Tibial nerve (tissue), 4 donors: ENCODE data around the gene PDLIM3. TPM values are rescaled to one million over a fixed set of nuclear protein-coding genes. Genes with fewer than 3 reads are reported as not detected.

Experiments used
- DNase-seq, 2 donors: peaks; one replicate each; pipeline ENCODE4 v3.0.0-alpha.2; 2019; ENCODE audit warnings: low spot score in 2 of 2
- H3K27ac ChIP-seq, 4 donors: fragments of 200-600 bp; sonication (generic) in 3 of 4; one replicate each; pipeline ENCODE4 v1.5.1; 2017 to 2019; ENCODE audit warnings: mild to moderate bottlenecking in 1 of 4
- H3K27me3 ChIP-seq, 2 donors: fragments of 200-600 bp; sonication (generic) in 1 of 2; one replicate each; pipeline versions ENCODE4 v1.5.1 to v1.6.0; 2017 to 2019
- H3K36me3 ChIP-seq, 3 donors: fragments of 200-600 bp; sonication (generic); one replicate each; pipeline ENCODE4 v1.5.1; 2018 to 2019
- H3K4me1 ChIP-seq, 4 donors: fragments of 200-600 bp; sonication (generic) in 3 of 4; one replicate each; pipeline ENCODE4 v1.5.1; 2017 to 2019
- H3K4me3 ChIP-seq, 4 donors: fragments of 200-600 bp; sonication (generic) in 3 of 4; one replicate each; pipeline ENCODE4 v1.5.1; 2017 to 2019; ENCODE audit warnings: mild to moderate bottlenecking in 1 of 4, moderate library complexity in 1 of 4
- H3K9me3 ChIP-seq, 4 donors: fragments of 200-600 bp; sonication (generic) in 3 of 4; one replicate each; pipeline ENCODE4 v1.5.1; 2017 to 2019
- CTCF ChIP-seq, 5 experiments: fragments of 200-600 bp in 3 of 5; fragments of 450-650 bp in 2 of 5; sonication (generic) in 3 of 5; IDR thresholded peaks; one replicate each; pipeline ENCODE4 v1.5.1; 2016 to 2019; ENCODE audit warnings: antibody characterized with exemption in 5 of 5, mild to moderate bottlenecking in 3 of 5, moderate library complexity in 2 of 5
- EP300 ChIP-seq, 2 donors: sonication (generic); formaldehyde crosslinking; IDR thresholded peaks; one replicate each; pipeline ENCODE4 v1.6.1; 2017; ENCODE audit warnings: antibody characterized with exemption in 2 of 2, mild to moderate bottlenecking in 1 of 2
- POLR2A ChIP-seq, 2 donors: fragments of 450-650 bp; IDR thresholded peaks; one replicate each; pipeline ENCODE4 v1.6.1; 2017; ENCODE audit warnings: antibody characterized with exemption in 2 of 2, mild to moderate bottlenecking in 2 of 2, moderate library complexity in 2 of 2
- WGBS, 2 donors: methylation state at CpG; one replicate each; pipeline ENCODE4 v1.1.5; 2018; 5-methylcytosine and 5-hydroxymethylcytosine counted together
- total RNA-seq, 4 donors: library from RNA; depleted of rRNA; stranded (reverse); fragments of >200 nt; gene quantifications; one replicate each; pipeline ENCODE4 v1.1.0, GENCODE V29; 2016

PDLIM3 gene
- total RNA-seq, 4 donors from 2014 or later: 24.5 to 56.9 (median 45.0) TPM

- WGBS, 2 donors: 84 to 86% methylated on average over 3 of the region's 3 CpGs
- Histone ChIP-seq H3K9me3 (no peaks in the 10 kb centered on the region), H3K27ac (no peak overlapping the region), H3K27me3 (no peaks in the 10 kb centered on the region), H3K36me3 (no peaks in the 10 kb centered on the region), H3K4me1 (no peaks in the 10 kb centered on the region), H3K4me3 (no peak overlapping the region)
- no peak for DNase-seq
- TF ChIP-seq CTCF (IDR thresholded peaks at IDR 0.05): no peak
- TF ChIP-seq EP300 (IDR thresholded peaks at IDR 0.05): no peak
- TF ChIP-seq POLR2A (IDR thresholded peaks at IDR 0.05): no peak
Observed at GRCh38 chr4:185578284-185578683, 43.0 kb upstream of the PDLIM3 start.

GRCh38 chr4:185576962-185577950 lies 41.9 kb upstream of the PDLIM3 start:
- H3K9me3 ChIP-seq: no peaks in the 10 kb centered on the region
- no peaks in the 10 kb centered on the region for H3K36me3 ChIP-seq
- DNase-seq: no peak
- no peak overlapping the region for H3K4me3 ChIP-seq
- TF ChIP-seq EP300 (IDR thresholded peaks at IDR 0.05) (no peak), POLR2A (IDR thresholded peaks at IDR 0.05) (no peak), CTCF (IDR thresholded peaks at IDR 0.05) (no peak)
- no peak overlapping the region for H3K27ac ChIP-seq
- no peaks in the 10 kb centered on the region for H3K4me1 ChIP-seq
- no peaks in the 10 kb centered on the region for H3K27me3 ChIP-seq
- WGBS, 2 donors: 71 to 82% methylated on average over 8 of the region's 8 CpGs

GRCh38 chr4:185576314-185576961 lies 41.1 kb upstream of the PDLIM3 start:
- 85 to 87% methylated on average over 9 of the region's 9 CpGs for WGBS, 2 donors
- no peaks in the 10 kb centered on the region for H3K36me3 ChIP-seq
- TF ChIP-seq EP300 (IDR thresholded peaks at IDR 0.05) (no peak), CTCF (IDR thresholded peaks at IDR 0.05) (no peak)
- H3K4me3 ChIP-seq: no peak overlapping the region
- H3K27ac ChIP-seq: no peak overlapping the region
- H3K27me3 ChIP-seq: no peaks in the 10 kb centered on the region
- no peaks in the 10 kb centered on the region for H3K4me1 ChIP-seq
- DNase-seq: no peak
- H3K9me3 ChIP-seq: no peaks in the 10 kb centered on the region

GRCh38 chr4:185573651-185574199 lies 38.4 kb upstream of the PDLIM3 start:
- no peaks in the 10 kb centered on the region for H3K36me3 ChIP-seq
- no peaks in the 10 kb centered on the region for H3K9me3 ChIP-seq
- 68 to 74% methylated on average over 9 to 10 of the region's 10 CpGs for WGBS, 2 donors
- H3K4me3 ChIP-seq: no peak overlapping the region
- no peak overlapping the region for H3K27ac ChIP-seq
- no peak for DNase-seq
- H3K27me3 ChIP-seq: no peaks in the 10 kb centered on the region
- TF ChIP-seq POLR2A (IDR thresholded peaks at IDR 0.05): no peak
- no peak for TF ChIP-seq EP300 (IDR thresholded peaks at IDR 0.05)
- TF ChIP-seq CTCF (IDR thresholded peaks at IDR 0.05): no peak
- H3K4me1 ChIP-seq: no peaks in the 10 kb centered on the region

GRCh38 chr4:185570727-185571126 lies 35.4 kb upstream of the PDLIM3 start:
- peaks cover 0 to 23% (median 3%) of the 10 kb centered on the region in 4 donors for H3K4me1 ChIP-seq
- no peak for DNase-seq
- WGBS, 2 donors: 94 to 97% methylated on average over 3 of the region's 3 CpGs
- H3K27ac ChIP-seq: no peak overlapping the region
- H3K27me3 ChIP-seq: no peaks in the 10 kb centered on the region
- H3K4me3 ChIP-seq: no peak overlapping the region
- no peak for TF ChIP-seq EP300 (IDR thresholded peaks at IDR 0.05)
- TF ChIP-seq POLR2A (IDR thresholded peaks at IDR 0.05): no peak
- TF ChIP-seq CTCF (IDR thresholded peaks at IDR 0.05): no peak
- H3K36me3 ChIP-seq: no peaks in the 10 kb centered on the region
- no peaks in the 10 kb centered on the region for H3K9me3 ChIP-seq
